Caco-2 (cell line): ENCODE measurements around the gene CUZD1. TPM values are rescaled to one million over a fixed set of nuclear protein-coding genes. Genes with fewer than 3 reads are reported as not detected.
"Not testable (repeated sequence)": the region's sequence is repeated elsewhere in the genome, so short reads cannot be mapped to it uniquely, and the experiment has no call there.

Source experiments
- BruUV-seq: library from RNA; stranded (reverse); fragments of 400-500 nt; replicated peaks from 2 replicates; lab custom pipeline; 2021; lab: Mats Ljungman, UMichigan
- CTCF ChIA-PET: fragments of 300-600 bp; sonication (Branson Sonifier 250); formaldehyde crosslinking; loops from one replicate; lab custom pipeline; 2022; ENCODE audit warnings: antibody characterized with exemption; lab: Charles Lee
- POLR2A ChIA-PET: fragments of 300-600 bp; sonication (Branson Sonifier 250); formaldehyde crosslinking; loops from one replicate; lab custom pipeline; 2022; ENCODE audit warnings: antibody characterized with exemption; lab: Charles Lee
- DNase-seq, 2 experiments: peaks; one replicate each; pipeline versions ENCODE4 v3.0.0 to v3.0.0-alpha.2; 2020 to 2022
- H3K27me3 ChIP-seq: replicated peaks from 2 replicates; pipeline ENCODE4 v1.6.0; 2011; ENCODE audit warnings: low read length; ENCODE audit not compliant: control insufficient read depth, insufficient read depth
- H3K36me3 ChIP-seq: 2 replicates; pipeline ENCODE4 v1.5.1; 2011; ENCODE audit warnings: low read length; ENCODE audit not compliant: control insufficient read depth, insufficient read depth
- H3K4me1 ChIP-seq: fragments of 250-450 bp; sonication (Bioruptor Pico); 2 replicates; pipeline ENCODE4 v1.5.1; 2020; ENCODE audit warnings: mild to moderate bottlenecking
- H3K4me3 ChIP-seq: 2 replicates; pipeline ENCODE4 v1.5.1; 2011; ENCODE audit warnings: low read depth, mild to moderate bottlenecking, control low read depth, low read length
- H3K9me3 ChIP-seq: fragments of 250-450 bp; sonication (Bioruptor Pico); 2 replicates; pipeline ENCODE4 v1.5.1; 2020; ENCODE audit warnings: mild to moderate bottlenecking, moderate library complexity
- H3K27ac Mint-ChIP-seq: one replicate; pipeline ENCODE4 v1.8.0; 2022; ENCODE audit warnings: mixed read lengths; ENCODE audit not compliant: unreplicated experiment
- H3K27me3 Mint-ChIP-seq: one replicate; pipeline ENCODE4 v1.8.0; 2022; ENCODE audit warnings: mixed read lengths; ENCODE audit not compliant: insufficient read depth, unreplicated experiment
- H3K36me3 Mint-ChIP-seq: one replicate; pipeline ENCODE4 v1.8.0; 2022; ENCODE audit warnings: mild to moderate bottlenecking, mixed read lengths; ENCODE audit not compliant: insufficient read depth, unreplicated experiment
- H3K4me1 Mint-ChIP-seq: one replicate; pipeline ENCODE4 v1.8.0; 2022; ENCODE audit warnings: low read depth, mixed read lengths; ENCODE audit not compliant: unreplicated experiment
- H3K4me3 Mint-ChIP-seq: one replicate; pipeline ENCODE4 v1.8.0; 2022; ENCODE audit warnings: mild to moderate bottlenecking, moderate library complexity, mixed read lengths; ENCODE audit not compliant: unreplicated experiment
- H3K9me3 Mint-ChIP-seq: one replicate; pipeline ENCODE4 v1.8.0; 2022; ENCODE audit warnings: mixed read lengths; ENCODE audit not compliant: unreplicated experiment
- CTCF ChIP-seq, 2 experiments: fragments of 200-600 bp in 1 of 2; IDR thresholded peaks; 1 replicate in 1 of 2; 2 replicates in 1 of 2; pipeline versions ENCODE4 v1.5.1 to v1.8.0; 2011 to 2022; ENCODE audit warnings: antibody characterized with exemption in 1 of 2, control low read depth in 1 of 2, inconsistent platforms in 1 of 2, low read depth in 1 of 2, low read length in 1 of 2, mild to moderate bottlenecking in 1 of 2, moderate library complexity in 1 of 2; ENCODE audit not compliant: insufficient read depth in 1 of 2, severe bottlenecking in 1 of 2, unreplicated experiment in 1 of 2
- intact Hi-C: fragments of 100-400 bp; cut with micrococcal nuclease; formaldehyde crosslinking; loops from one replicate; pipeline ENCODE4 v1.10.0; 2022; ENCODE audit not compliant: unreplicated experiment
- total RNA-seq: library from RNA; stranded (reverse); gene quantifications from 2 replicates; pipeline ENCODE4 v1.2.3, GENCODE V29; 2022

CUZD1 gene
- total RNA-seq, 1 experiment from 2014 or later: 2.1 TPM

- ChIA-PET CTCF (no interaction called here), POLR2A (no interaction called here)
- DNase-seq: no peak
- TF ChIP-seq CTCF (IDR thresholded peaks at IDR 0.05; ENCODE audit: insufficient read depth in 1 of 2, low read depth in 1 of 2, low read length in 1 of 2, severe bottlenecking in 1 of 2, unreplicated experiment in 1 of 2): no peak
- intact Hi-C loops: loop anchor here (10.0 kb wide), 1 partner anchor 79 kb away; the partner anchor contains the start of gene C10orf88
- no peak overlapping the region for H3K4me3 ChIP-seq
- no TSS peak for BruUV-seq
- no peaks in the 10 kb centered on the region for H3K27me3 ChIP-seq
- H3K27ac Mint-ChIP-seq: no peak overlapping the region
- peaks cover 13% of the 10 kb centered on the region; the same call in 1 of the 2 replicates for H3K4me1 ChIP-seq
- no peak overlapping the region for H3K4me3 Mint-ChIP-seq
- H3K4me1 Mint-ChIP-seq: peaks cover 19% of the 10 kb centered on the region
- H3K27me3 Mint-ChIP-seq: no peaks in the 10 kb centered on the region
- peaks cover 1% of the 10 kb centered on the region; the same call in 1 of the 2 replicates for H3K36me3 ChIP-seq
- H3K36me3 Mint-ChIP-seq: peaks cover 20% of the 10 kb centered on the region
- H3K9me3 ChIP-seq: no peaks in the 10 kb centered on the region
- H3K9me3 Mint-ChIP-seq: peaks cover 19% of the 10 kb centered on the region
Measured at GRCh38 chr10:122875843-122876466, 30.3 kb upstream of the CUZD1 start.

GRCh38 chr10:122871947-122872346, 26.3 kb upstream of the CUZD1 start:
- peaks cover 30% of the 10 kb centered on the region for H3K9me3 Mint-ChIP-seq
- DNase-seq, CTCF ChIA-PET, BruUV-seq, H3K27me3 Mint-ChIP-seq, H3K4me3 Mint-ChIP-seq, H3K27ac Mint-ChIP-seq, H3K36me3 Mint-ChIP-seq, H3K4me1 Mint-ChIP-seq, H3K4me1 ChIP-seq, H3K4me3 ChIP-seq, H3K27me3 ChIP-seq, H3K36me3 ChIP-seq, POLR2A ChIA-PET, H3K9me3 ChIP-seq: not testable (repeated sequence)
- intact Hi-C loops: loop anchor here (10.0 kb wide), 1 partner anchor 83 kb away; the partner anchor contains the start of gene C10orf88

GRCh38 chr10:122868768-122869167, 23.1 kb upstream of the CUZD1 start:
- BruUV-seq, H3K27me3 Mint-ChIP-seq, CTCF ChIA-PET, H3K36me3 ChIP-seq, POLR2A ChIA-PET, intact Hi-C loops, DNase-seq, H3K27me3 ChIP-seq, H3K9me3 ChIP-seq, H3K27ac Mint-ChIP-seq, H3K4me3 Mint-ChIP-seq, H3K4me3 ChIP-seq: not testable (repeated sequence)
- peaks cover 16% of the 10 kb centered on the region for H3K36me3 Mint-ChIP-seq
- H3K4me1 ChIP-seq: peaks cover 18% of the 10 kb centered on the region
- peaks cover 10% of the 10 kb centered on the region for H3K4me1 Mint-ChIP-seq
- H3K9me3 Mint-ChIP-seq: peaks cover 25% of the 10 kb centered on the region

- H3K9me3 ChIP-seq, H3K27me3 Mint-ChIP-seq, DNase-seq, BruUV-seq, intact Hi-C loops, H3K4me3 ChIP-seq, H3K27me3 ChIP-seq, H3K4me3 Mint-ChIP-seq, H3K27ac Mint-ChIP-seq, CTCF ChIA-PET, H3K36me3 ChIP-seq, POLR2A ChIA-PET: not testable (repeated sequence)
- Mint-ChIP-seq H3K4me1 (peaks cover 13% of the 10 kb centered on the region), H3K9me3 (peaks cover 22% of the 10 kb centered on the region), H3K36me3 (peaks cover 17% of the 10 kb centered on the region)
- H3K4me1 ChIP-seq: peaks cover 27% of the 10 kb centered on the region
Measured at GRCh38 chr10:122866757-122867482, 21.3 kb upstream of the CUZD1 start.
